ENCODE results near the gene DRAP1. TPM values are rescaled to one million over a fixed set of nuclear protein-coding genes. Genes with fewer than 3 reads are reported as not detected.

DRAP1 gene
- total and polyA plus RNA-seq, 9 of the 15 experiments (the other 6 are each of a cell fraction or from before 2014, with no cell fraction given): 9.6 to 200 (median 92.9) TPM

DNA sequence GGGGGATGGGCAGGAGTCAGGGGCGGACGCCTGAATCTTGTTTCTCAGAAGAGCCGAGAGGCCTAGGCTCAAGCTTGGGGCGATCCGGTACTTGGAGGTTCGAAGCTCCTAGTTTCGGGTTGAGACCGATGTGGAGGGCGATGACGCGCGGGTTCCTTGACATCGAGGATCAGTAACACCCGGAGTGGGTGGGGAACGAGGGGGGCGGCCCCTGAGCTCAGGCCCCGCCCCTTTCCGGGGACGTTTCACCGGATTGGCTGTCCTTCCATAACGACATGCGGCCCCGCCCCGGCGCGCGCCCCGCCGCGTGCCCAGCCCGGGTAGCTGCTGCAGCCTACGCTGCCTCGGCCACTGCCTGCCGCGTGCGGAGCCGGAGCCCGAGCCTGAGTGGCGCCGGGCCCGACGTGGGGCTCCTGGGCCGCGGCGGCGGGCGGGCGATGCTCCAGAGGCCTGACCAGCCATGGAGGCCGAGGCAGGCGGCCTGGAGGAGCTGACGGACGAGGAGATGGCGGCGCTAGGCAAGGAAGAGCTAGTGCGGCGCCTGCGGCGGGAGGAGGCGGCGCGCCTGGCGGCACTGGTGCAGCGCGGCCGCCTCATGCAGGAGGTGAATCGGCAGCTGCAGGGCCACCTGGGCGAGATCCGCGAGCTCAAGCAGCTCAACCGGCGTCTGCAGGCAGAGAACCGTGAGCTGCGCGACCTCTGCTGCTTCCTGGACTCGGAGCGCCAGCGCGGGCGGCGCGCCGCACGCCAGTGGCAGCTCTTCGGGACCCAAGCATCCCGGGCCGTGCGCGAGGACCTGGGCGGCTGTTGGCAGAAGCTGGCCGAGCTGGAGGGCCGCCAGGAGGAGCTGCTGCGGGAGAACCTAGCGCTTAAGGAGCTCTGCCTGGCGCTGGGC lies 28.7 kb upstream of the DRAP1 start, which contains the start of gene CCDC85B (continued):
- TF ChIP-seq, protein P1, sequence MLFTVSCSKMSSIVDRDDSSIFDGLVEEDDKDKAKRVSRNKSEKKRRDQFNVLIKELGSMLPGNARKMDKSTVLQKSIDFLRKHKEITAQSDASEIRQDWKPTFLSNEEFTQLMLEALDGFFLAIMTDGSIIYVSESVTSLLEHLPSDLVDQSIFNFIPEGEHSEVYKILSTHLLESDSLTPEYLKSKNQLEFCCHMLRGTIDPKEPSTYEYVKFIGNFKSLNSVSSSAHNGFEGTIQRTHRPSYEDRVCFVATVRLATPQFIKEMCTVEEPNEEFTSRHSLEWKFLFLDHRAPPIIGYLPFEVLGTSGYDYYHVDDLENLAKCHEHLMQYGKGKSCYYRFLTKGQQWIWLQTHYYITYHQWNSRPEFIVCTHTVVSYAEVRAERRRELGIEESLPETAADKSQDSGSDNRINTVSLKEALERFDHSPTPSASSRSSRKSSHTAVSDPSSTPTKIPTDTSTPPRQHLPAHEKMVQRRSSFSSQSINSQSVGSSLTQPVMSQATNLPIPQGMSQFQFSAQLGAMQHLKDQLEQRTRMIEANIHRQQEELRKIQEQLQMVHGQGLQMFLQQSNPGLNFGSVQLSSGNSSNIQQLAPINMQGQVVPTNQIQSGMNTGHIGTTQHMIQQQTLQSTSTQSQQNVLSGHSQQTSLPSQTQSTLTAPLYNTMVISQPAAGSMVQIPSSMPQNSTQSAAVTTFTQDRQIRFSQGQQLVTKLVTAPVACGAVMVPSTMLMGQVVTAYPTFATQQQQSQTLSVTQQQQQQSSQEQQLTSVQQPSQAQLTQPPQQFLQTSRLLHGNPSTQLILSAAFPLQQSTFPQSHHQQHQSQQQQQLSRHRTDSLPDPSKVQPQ (CRISPR knock-in tag; IDR thresholded peaks at IDR 0.05; ENCODE audit: borderline replicate concordance): peak; percentile 91; the same call in 1 of the 2 replicates
- no peak for TF ChIP-seq TOE1 (IDR thresholded peaks at IDR 0.05; ENCODE audit: borderline replicate concordance)
- 0 out of 2 replicates have a peak, but pooled peaks have one; percentile 51 for TF ChIP-seq TOE1 (CRISPR knock-in tag; IDR thresholded peaks at IDR 0.05; ENCODE audit: borderline replicate concordance, low read depth)
- no peak for TF ChIP-seq ZNF79 (CRISPR knock-in tag; IDR thresholded peaks at IDR 0.05; ENCODE audit: low read depth)
- TF ChIP-seq, protein P2, sequence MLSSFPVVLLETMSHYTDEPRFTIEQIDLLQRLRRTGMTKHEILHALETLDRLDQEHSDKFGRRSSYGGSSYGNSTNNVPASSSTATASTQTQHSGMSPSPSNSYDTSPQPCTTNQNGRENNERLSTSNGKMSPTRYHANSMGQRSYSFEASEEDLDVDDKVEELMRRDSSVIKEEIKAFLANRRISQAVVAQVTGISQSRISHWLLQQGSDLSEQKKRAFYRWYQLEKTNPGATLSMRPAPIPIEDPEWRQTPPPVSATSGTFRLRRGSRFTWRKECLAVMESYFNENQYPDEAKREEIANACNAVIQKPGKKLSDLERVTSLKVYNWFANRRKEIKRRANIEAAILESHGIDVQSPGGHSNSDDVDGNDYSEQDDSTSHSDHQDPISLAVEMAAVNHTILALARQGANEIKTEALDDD (IDR thresholded peaks at IDR 0.05): no peak
- no peak for TF ChIP-seq PHB (CRISPR knock-in tag; IDR thresholded peaks at IDR 0.05)
- TF ChIP-seq ZKSCAN1 (IDR thresholded peaks at IDR 0.05; ENCODE audit: low read depth, low read length): no peak
- peak; percentile 26; the same call in 1 of the 2 replicates for TF ChIP-seq EGR1 (conservative IDR thresholded peaks at IDR 0.05)
- TF ChIP-seq TCF7L2 (IDR thresholded peaks at IDR 0.05; ENCODE audit: low read depth, low read length): no peak
- no peak for TF ChIP-seq ZNF384 (IDR thresholded peaks at IDR 0.05; ENCODE audit: low read depth, low read length)
- TF ChIP-seq CC2D1A (IDR thresholded peaks at IDR 0.05): no peak
- TF ChIP-seq ZNF77 (CRISPR knock-in tag; IDR thresholded peaks at IDR 0.05): no peak
- TF ChIP-seq, protein P3, sequence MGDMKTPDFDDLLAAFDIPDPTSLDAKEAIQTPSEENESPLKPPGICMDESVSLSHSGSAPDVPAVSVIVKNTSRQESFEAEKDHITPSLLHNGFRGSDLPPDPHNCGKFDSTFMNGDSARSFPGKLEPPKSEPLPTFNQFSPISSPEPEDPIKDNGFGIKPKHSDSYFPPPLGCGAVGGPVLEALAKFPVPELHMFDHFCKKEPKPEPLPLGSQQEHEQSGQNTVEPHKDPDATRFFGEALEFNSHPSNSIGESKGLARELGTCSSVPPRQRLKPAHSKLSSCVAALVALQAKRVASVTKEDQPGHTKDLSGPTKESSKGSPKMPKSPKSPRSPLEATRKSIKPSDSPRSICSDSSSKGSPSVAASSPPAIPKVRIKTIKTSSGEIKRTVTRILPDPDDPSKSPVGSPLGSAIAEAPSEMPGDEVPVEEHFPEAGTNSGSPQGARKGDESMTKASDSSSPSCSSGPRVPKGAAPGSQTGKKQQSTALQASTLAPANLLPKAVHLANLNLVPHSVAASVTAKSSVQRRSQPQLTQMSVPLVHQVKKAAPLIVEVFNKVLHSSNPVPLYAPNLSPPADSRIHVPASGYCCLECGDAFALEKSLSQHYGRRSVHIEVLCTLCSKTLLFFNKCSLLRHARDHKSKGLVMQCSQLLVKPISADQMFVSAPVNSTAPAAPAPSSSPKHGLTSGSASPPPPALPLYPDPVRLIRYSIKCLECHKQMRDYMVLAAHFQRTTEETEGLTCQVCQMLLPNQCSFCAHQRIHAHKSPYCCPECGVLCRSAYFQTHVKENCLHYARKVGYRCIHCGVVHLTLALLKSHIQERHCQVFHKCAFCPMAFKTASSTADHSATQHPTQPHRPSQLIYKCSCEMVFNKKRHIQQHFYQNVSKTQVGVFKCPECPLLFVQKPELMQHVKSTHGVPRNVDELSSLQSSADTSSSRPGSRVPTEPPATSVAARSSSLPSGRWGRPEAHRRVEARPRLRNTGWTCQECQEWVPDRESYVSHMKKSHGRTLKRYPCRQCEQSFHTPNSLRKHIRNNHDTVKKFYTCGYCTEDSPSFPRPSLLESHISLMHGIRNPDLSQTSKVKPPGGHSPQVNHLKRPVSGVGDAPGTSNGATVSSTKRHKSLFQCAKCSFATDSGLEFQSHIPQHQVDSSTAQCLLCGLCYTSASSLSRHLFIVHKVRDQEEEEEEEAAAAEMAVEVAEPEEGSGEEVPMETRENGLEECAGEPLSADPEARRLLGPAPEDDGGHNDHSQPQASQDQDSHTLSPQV (IDR thresholded peaks at IDR 0.05): peak; percentile 93
- no peak for TF ChIP-seq ZNF197 (CRISPR knock-in tag; IDR thresholded peaks at IDR 0.05; ENCODE audit: low read depth)
- TF ChIP-seq SMARCA5 (IDR thresholded peaks at IDR 0.05): no peak
- TF ChIP-seq TCF3 (CRISPR knock-in tag; IDR thresholded peaks at IDR 0.05): no peak; the same call in 1 of the 2 replicates
